ENCODE results near the gene TSPAN9. TPM values are rescaled to one million over a fixed set of nuclear protein-coding genes. Genes with fewer than 3 reads are reported as not detected.

TSPAN9 gene
- total and polyA plus RNA-seq, 2 of the 4 experiments (the other 2 are of a cell fraction): 17.7 to 39.1 TPM

- Histone ChIP-seq H3K9me1 (ENCODE audit: insufficient read depth, low read length) (peaks cover 16% of the 10 kb centered on the region), H3K9me3 (ENCODE audit: control insufficient read depth, insufficient read depth, low read length) (no peaks in the 10 kb centered on the region), H3K14ac (replicated peaks; ENCODE audit: low read depth, low read length) (no peak overlapping the region), H3K79me1 (ENCODE audit: low read depth in 1 of 2, low read length in 2 of 2) (peaks cover 0 to 45% of the 10 kb centered on the region in 2 experiments; a peak in 3 of 4 replicates), H2BK20ac (ENCODE audit: low read depth, low read length) (no peak overlapping the region), H3K23ac (ENCODE audit: low read depth, low read length) (no peak overlapping the region), H4K8ac (ENCODE audit: low read depth in 2 of 2, low read length in 2 of 2) (no peak overlapping the region), H2BK5ac (ENCODE audit: low read depth, low read length, poor library complexity, severe bottlenecking) (no peak overlapping the region), H4K20me1 (ENCODE audit: insufficient read depth, low read length) (peaks cover 23% of the 10 kb centered on the region; the same call in 1 of the 2 replicates), H2BK15ac (ENCODE audit: low read depth, low read length) (no peak overlapping the region; the same call in 2 of the 3 replicates), H3K36me3 (ENCODE audit: control insufficient read depth, insufficient read depth, low read length) (no peaks in the 10 kb centered on the region), H3K9ac (ENCODE audit: low read depth, low read length) (no peak overlapping the region), H3K18ac (ENCODE audit: low read depth, low read length) (no peak overlapping the region), H3K4ac (ENCODE audit: low read depth, low read length) (no peak overlapping the region), H2AK9ac (replicated peaks; ENCODE audit: low read depth, low read length, poor library complexity) (no peak overlapping the region), H3K27me3 (ENCODE audit: control insufficient read depth, insufficient read depth, low read length) (no peaks in the 10 kb centered on the region), H3K4me1 (ENCODE audit: control insufficient read depth, insufficient read depth, low read length) (peaks cover 11% of the 10 kb centered on the region; the same call in 1 of the 2 replicates), H2AFZ (replicated peaks; ENCODE audit: low read length, poor library complexity) (no peak overlapping the region), H3K56ac (ENCODE audit: extremely low read depth, insufficient read depth, low read length) (no peak overlapping the region), H4K5ac (ENCODE audit: low read depth, low read length) (no peak overlapping the region), H3K27ac (ENCODE audit: insufficient read depth, low read length) (no peak overlapping the region), H2AK5ac (ENCODE audit: low read depth, low read length) (no peak overlapping the region), H2BK120ac (ENCODE audit: low read depth, low read length) (no peak overlapping the region), H4K91ac (ENCODE audit: insufficient read depth, low read depth, low read length) (no peak overlapping the region), H3K4me2 (ENCODE audit: low read depth, low read length) (no peak overlapping the region), H3K4me3 (ENCODE audit: insufficient read depth, low read depth, low read length) (no peak overlapping the region)
- TF ChIP-seq MXI1 (IDR thresholded peaks at IDR 0.05; ENCODE audit: borderline replicate concordance, low read depth, low read length) (no peak), RFX5 (IDR thresholded peaks at IDR 0.05; ENCODE audit: low read depth, low read length) (no peak), RCOR1 (IDR thresholded peaks at IDR 0.05; ENCODE audit: insufficient replicate concordance, low read length) (no peak), NFE2L2 (IDR thresholded peaks at IDR 0.05; ENCODE audit: low read depth, low read length) (no peak), MAZ (IDR thresholded peaks at IDR 0.05; ENCODE audit: borderline replicate concordance, low read depth, low read length) (no peak), MAFK (IDR thresholded peaks at IDR 0.05; ENCODE audit: low read depth, low read length) (no peak), CHD1 (IDR thresholded peaks at IDR 0.05; ENCODE audit: low read depth, low read length) (no peak), RAD21 (IDR thresholded peaks at IDR 0.05; ENCODE audit: low read length) (no peak), FOS (IDR thresholded peaks at IDR 0.05; ENCODE audit: low read depth, low read length) (no peak), CTCF (conservative IDR thresholded peaks at IDR 0.05; ENCODE audit: low read depth, low read length) (no peak), BHLHE40 (IDR thresholded peaks at IDR 0.05; ENCODE audit: low read depth, low read length) (no peak)
- TF ChIP-seq, protein P1, sequence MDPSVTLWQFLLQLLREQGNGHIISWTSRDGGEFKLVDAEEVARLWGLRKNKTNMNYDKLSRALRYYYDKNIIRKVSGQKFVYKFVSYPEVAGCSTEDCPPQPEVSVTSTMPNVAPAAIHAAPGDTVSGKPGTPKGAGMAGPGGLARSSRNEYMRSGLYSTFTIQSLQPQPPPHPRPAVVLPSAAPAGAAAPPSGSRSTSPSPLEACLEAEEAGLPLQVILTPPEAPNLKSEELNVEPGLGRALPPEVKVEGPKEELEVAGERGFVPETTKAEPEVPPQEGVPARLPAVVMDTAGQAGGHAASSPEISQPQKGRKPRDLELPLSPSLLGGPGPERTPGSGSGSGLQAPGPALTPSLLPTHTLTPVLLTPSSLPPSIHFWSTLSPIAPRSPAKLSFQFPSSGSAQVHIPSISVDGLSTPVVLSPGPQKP (IDR thresholded peaks at IDR 0.05; ENCODE audit: borderline replicate concordance, low read depth, low read length): no peak
- POLR2A ChIA-PET (ENCODE audit: unreplicated experiment): no interaction called here
- CTCF ChIA-PET: no interaction called here
- intact Hi-C loops (cut with micrococcal nuclease) (no loop called here), dilution Hi-C loops (cut with HindIII; ENCODE audit: low sequenced_read_pairs, unreplicated experiment) (no loop called here), in situ Hi-C loops (cut with MboI; ENCODE audit: low sequenced_read_pairs) (no loop called here)
- ATAC-seq (ENCODE audit: low read depth) (no peak), DNase-seq (no peak)
- no TSS peak for BruUV-seq (replicated peaks)
- 100% methylated on average over 2 of the region's 7 CpGs; no CpG with 5 or more reads in 1 of the 2 experiments for WGBS, 2 experiments (ENCODE audit: extremely low coverage in 2 of 2, insufficient read length in 1 of 2)
Observed at GRCh38 chr12:3103806-3104205, 26.6 kb downstream of the TSPAN9 start.
